DOHH2 (cell line): ENCODE data around the gene VPS37B.

Source experiments
- H3F3A ChIP-seq: fragments of 200-600 bp; sonication (generic), shearing (Covaris generic); 2 replicates; pipeline ENCODE4 v1.6.0; 2016; ENCODE audit warnings: antibody characterized with exemption, mild to moderate bottlenecking; ENCODE audit not compliant: control insufficient read depth, insufficient read depth
- H3K27ac ChIP-seq: fragments of 200-600 bp; sonication (generic); 2 replicates; pipeline ENCODE4 v1.5.1; 2014; ENCODE audit warnings: low read depth, mild to moderate bottlenecking, low read length, moderate library complexity
- H3K27me3 ChIP-seq: fragments of 200-600 bp; sonication (generic); 2 replicates; pipeline ENCODE4 v1.6.1; 2014; ENCODE audit warnings: mild to moderate bottlenecking, low read length, mixed read lengths; ENCODE audit not compliant: control insufficient read depth
- H3K36me3 ChIP-seq: fragments of 200-600 bp; sonication (generic); 2 replicates; pipeline ENCODE4 v1.6.1; 2014; ENCODE audit warnings: mild to moderate bottlenecking, low read length, moderate library complexity, mixed read lengths; ENCODE audit not compliant: control insufficient read depth
- H3K4me1 ChIP-seq: fragments of 200-600 bp; sonication (generic); 2 replicates; pipeline ENCODE4 v1.6.1; 2014; ENCODE audit warnings: mild to moderate bottlenecking, low read length, mixed read lengths; ENCODE audit not compliant: control insufficient read depth
- H3K4me2 ChIP-seq: fragments of 200-600 bp; sonication (generic); 2 replicates; pipeline ENCODE4 v1.6.0; 2014; ENCODE audit warnings: mild to moderate bottlenecking, low read length, moderate library complexity
- H3K4me3 ChIP-seq: fragments of 200-600 bp; sonication (generic); 2 replicates; pipeline ENCODE4 v1.5.1; 2014; ENCODE audit warnings: mild to moderate bottlenecking, low read length, mixed read lengths
- H3K79me2 ChIP-seq: fragments of 200-600 bp; sonication (generic); 2 replicates; pipeline ENCODE4 v1.6.1; 2014; ENCODE audit warnings: mild to moderate bottlenecking, low read length, mixed read lengths; ENCODE audit not compliant: control insufficient read depth
- H3K9me2 ChIP-seq: fragments of 200-600 bp; sonication (generic); replicated peaks from 2 replicates; pipeline ENCODE4 v1.6.1; 2014; ENCODE audit warnings: mild to moderate bottlenecking, low read length, mixed read lengths; ENCODE audit not compliant: control insufficient read depth
- H3K9me3 ChIP-seq: fragments of 200-600 bp; sonication (generic); 2 replicates; pipeline ENCODE4 v1.6.1; 2014; ENCODE audit warnings: antibody characterized with exemption, low read length, mixed read lengths; ENCODE audit not compliant: control insufficient read depth, insufficient read depth
- H4K20me1 ChIP-seq: fragments of 200-600 bp; sonication (generic); 2 replicates; pipeline ENCODE4 v1.6.0; 2014; ENCODE audit warnings: low read depth, mild to moderate bottlenecking, antibody characterized with exemption, low read length, moderate library complexity; ENCODE audit not compliant: control insufficient read depth, insufficient read depth
- EZH2phosphoT487 ChIP-seq: fragments of 200-600 bp; sonication (generic); IDR thresholded peaks from 2 replicates; pipeline ENCODE4 v1.6.1; 2017; ENCODE audit warnings: borderline replicate concordance, mild to moderate bottlenecking, antibody characterized with exemption, low read length, moderate library complexity, mixed read lengths
- TF ChIP-seq, protein P1 (sequence below): fragments of 200-600 bp; sonication (generic); IDR thresholded peaks from one replicate; pipeline ENCODE4 v1.5.1; 2014; ENCODE audit warnings: antibody characterized with exemption, mild to moderate bottlenecking, low read depth, low read length; ENCODE audit not compliant: poor library complexity, severe bottlenecking

Gene VPS37B

DNA sequence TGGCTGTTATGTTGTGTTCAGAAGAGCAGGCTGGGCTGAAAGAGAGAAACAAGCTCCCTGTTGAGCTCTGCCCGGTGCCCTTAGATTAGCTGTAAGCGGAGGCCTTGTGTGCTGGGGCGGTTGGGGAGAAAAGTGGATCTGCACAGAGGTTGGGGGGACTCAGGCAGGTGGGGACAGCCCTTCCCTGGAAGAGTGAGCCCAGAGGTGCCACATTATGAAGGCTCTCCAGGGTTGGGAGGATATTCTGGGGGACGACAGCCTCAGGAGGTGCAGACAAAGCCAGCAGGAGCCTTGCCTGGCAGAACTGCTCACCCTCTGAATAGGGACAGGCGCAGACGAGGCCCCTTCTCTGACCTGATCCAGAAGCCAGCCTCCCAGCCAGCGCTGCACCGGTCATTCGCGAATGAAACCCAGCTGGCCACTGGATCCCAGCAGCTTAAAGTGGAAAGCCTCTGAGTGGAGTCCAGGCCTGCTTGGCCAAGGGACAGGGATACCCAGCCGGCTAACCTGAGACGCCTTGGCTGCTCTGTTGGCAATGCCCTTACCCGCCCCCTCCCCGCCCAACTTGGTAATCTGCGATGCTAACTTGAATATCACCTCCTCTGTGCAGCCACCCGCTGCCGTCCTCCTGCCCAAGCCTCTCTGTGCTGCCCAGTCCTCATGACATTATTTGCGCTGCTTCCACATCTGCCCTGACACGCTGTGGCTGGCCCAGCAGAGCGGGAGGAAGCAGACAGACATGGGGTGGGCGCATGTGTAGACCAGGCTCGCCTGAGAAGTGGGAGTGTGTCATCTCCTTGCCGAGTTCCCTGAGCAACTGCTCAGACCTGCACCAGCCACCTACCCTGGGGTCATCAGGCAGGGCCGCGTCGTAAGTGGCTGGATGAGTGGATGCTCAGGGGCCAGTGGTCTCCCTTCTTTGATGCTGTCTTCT lies 55.1 kb downstream of the VPS37B start:
- Histone ChIP-seq H3K4me1 (peaks cover 28% of the 10 kb centered on the region), H3K4me2 (no peak overlapping the region), H3K9me3 (no peaks in the 10 kb centered on the region), H3F3A (peaks cover 11% of the 10 kb centered on the region), H3K9me2 (no peaks in the 10 kb centered on the region), H3K4me3 (no peak overlapping the region), H3K27me3 (no peaks in the 10 kb centered on the region), H3K79me2 (peaks cover 99% of the 10 kb centered on the region), H3K27ac (no peak overlapping the region), H4K20me1 (peaks cover 27% of the 10 kb centered on the region), H3K36me3 (peaks cover 33% of the 10 kb centered on the region)
- TF ChIP-seq, protein P1, sequence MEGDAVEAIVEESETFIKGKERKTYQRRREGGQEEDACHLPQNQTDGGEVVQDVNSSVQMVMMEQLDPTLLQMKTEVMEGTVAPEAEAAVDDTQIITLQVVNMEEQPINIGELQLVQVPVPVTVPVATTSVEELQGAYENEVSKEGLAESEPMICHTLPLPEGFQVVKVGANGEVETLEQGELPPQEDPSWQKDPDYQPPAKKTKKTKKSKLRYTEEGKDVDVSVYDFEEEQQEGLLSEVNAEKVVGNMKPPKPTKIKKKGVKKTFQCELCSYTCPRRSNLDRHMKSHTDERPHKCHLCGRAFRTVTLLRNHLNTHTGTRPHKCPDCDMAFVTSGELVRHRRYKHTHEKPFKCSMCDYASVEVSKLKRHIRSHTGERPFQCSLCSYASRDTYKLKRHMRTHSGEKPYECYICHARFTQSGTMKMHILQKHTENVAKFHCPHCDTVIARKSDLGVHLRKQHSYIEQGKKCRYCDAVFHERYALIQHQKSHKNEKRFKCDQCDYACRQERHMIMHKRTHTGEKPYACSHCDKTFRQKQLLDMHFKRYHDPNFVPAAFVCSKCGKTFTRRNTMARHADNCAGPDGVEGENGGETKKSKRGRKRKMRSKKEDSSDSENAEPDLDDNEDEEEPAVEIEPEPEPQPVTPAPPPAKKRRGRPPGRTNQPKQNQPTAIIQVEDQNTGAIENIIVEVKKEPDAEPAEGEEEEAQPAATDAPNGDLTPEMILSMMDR, result no peak

DNA sequence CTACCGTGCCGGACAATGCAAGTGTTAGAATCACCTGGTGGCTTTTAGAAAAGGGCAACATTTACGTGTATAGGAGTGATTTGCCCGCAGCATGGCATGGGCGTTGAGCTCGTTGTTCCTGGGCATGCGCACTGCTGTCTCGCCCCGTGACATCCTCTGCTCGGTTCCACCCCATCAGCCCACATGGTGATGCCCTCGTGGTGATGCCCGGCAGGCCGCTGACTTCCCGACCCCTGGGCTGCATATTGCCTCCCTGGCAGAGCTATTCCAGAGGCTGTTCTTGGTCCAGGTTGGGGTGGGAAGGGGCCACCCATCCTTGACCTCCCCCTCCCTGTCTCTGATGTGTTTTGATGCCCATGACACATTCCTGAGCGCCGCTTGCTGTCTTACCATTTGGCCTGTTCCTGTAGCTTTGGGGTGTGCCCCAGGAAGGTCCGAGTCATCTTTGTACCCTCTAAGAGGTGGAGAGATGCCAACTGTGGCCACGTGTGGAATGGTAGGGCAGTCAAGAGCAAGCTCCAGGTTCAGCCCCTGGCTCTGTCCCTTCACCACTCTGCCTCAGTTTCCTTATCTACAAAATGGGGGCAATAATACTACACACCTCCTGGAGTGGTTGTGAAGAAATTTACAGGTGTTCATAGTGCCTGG lies 55.9 kb downstream of the VPS37B start:
- Histone ChIP-seq H3K4me3 (no peak overlapping the region), H3K79me2 (peaks cover 92% of the 10 kb centered on the region), H3K9me2 (no peaks in the 10 kb centered on the region), H3K4me2 (no peak overlapping the region), H3K27me3 (no peaks in the 10 kb centered on the region), H3K36me3 (peaks cover 33% of the 10 kb centered on the region), H3K27ac (no peak overlapping the region), H3K9me3 (no peaks in the 10 kb centered on the region), H3K4me1 (peaks cover 28% of the 10 kb centered on the region), H3F3A (peaks cover 11% of the 10 kb centered on the region), H4K20me1 (peaks cover 27% of the 10 kb centered on the region)
- TF ChIP-seq EZH2phosphoT487, result no peak
- TF ChIP-seq, protein P1, result no peak

- Histone ChIP-seq H3K36me3 (peaks cover 33% of the 10 kb centered on the region), H3K27me3 (peaks cover 3% of the 10 kb centered on the region; the same call in 1 of the 2 replicates), H3K79me2 (peaks cover 80% of the 10 kb centered on the region), H4K20me1 (peaks cover 27% of the 10 kb centered on the region), H3K9me2 (no peaks in the 10 kb centered on the region), H3K4me1 (peaks cover 38% of the 10 kb centered on the region), H3K4me3 (no peak overlapping the region), H3K9me3 (no peaks in the 10 kb centered on the region), H3K27ac (no peak overlapping the region), H3K4me2 (no peak overlapping the region), H3F3A (peaks cover 17% of the 10 kb centered on the region)
- no peak for TF ChIP-seq EZH2phosphoT487
- TF ChIP-seq, protein P1, result no peak
Observed at GRCh38 chr12:122838841-122839240, 57.1 kb downstream of the VPS37B start.
